GM12892 (cell line): Measurements from ENCODE around the gene PTPN13.

ENCODE experiments used
- POLR2A ChIP-seq: IDR thresholded peaks from 2 replicates; pipeline ENCODE4 v1.6.1; 2011; ENCODE audit warnings: low read depth, low read length, control low read depth
- POLR2AphosphoS5 ChIP-seq: IDR thresholded peaks from 2 replicates; pipeline ENCODE4 v1.6.1; 2011; ENCODE audit warnings: low read depth, low read length, control low read depth

GRCh38 chr4:86563416-86563815 is 30.7 kb upstream of the PTPN13 start:
- no peak for TF ChIP-seq POLR2AphosphoS5
- TF ChIP-seq POLR2A: no peak
